Ascending aorta (tissue), 2 donors: ENCODE data around the gene CFHR1. TPM values are rescaled to one million over a fixed set of nuclear protein-coding genes. Genes with fewer than 3 reads are reported as not detected.

Experiments used
- DNase-seq, 2 donors: peaks; one replicate each; pipeline ENCODE4 v3.0.0-alpha.2; 2019; ENCODE audit warnings: low spot score in 2 of 2
- H3K27ac ChIP-seq, 2 donors: fragments of 200-600 bp; sonication (generic); one replicate each; pipeline ENCODE4 v1.5.1; 2016 to 2017; ENCODE audit warnings: mild to moderate bottlenecking in 1 of 2
- H3K27me3 ChIP-seq: fragments of 200-600 bp; sonication (generic); one replicate; pipeline ENCODE4 v1.5.1; 2017
- H3K36me3 ChIP-seq, 2 donors: fragments of 200-600 bp; sonication (generic); one replicate each; pipeline ENCODE4 v1.5.1; 2016
- H3K4me1 ChIP-seq, 2 donors: fragments of 200-600 bp; sonication (generic); one replicate each; pipeline ENCODE4 v1.5.1; 2016 to 2017; ENCODE audit warnings: mild to moderate bottlenecking in 1 of 2
- H3K4me3 ChIP-seq, 2 donors: fragments of 200-600 bp; sonication (generic); one replicate each; pipeline ENCODE4 v1.5.1; 2016 to 2017; ENCODE audit warnings: mild to moderate bottlenecking in 1 of 2
- H3K9me3 ChIP-seq, 2 donors: fragments of 200-600 bp; sonication (generic); one replicate each; pipeline ENCODE4 v1.5.1; 2016
- intact Hi-C: fragments of 100-400 bp; cut with DNase I; formaldehyde crosslinking; loops from one replicate; pipeline ENCODE4 v1.15.1; 2023
- total RNA-seq: library from RNA; depleted of rRNA; stranded (reverse); fragments of >200 nt; gene quantifications from one replicate; pipeline ENCODE4 v1.1.0, GENCODE V29; 2016
- TF ChIP-seq, protein P1 (sequence below), 3 experiments: fragments of 200-600 bp in 2 of 3; fragments of 450-650 bp in 1 of 3; sonication (generic) in 2 of 3; IDR thresholded peaks; one replicate each; pipeline ENCODE4 v1.5.1; 2016 to 2019; ENCODE audit warnings: antibody characterized with exemption in 3 of 3, mild to moderate bottlenecking in 1 of 3, moderate library complexity in 1 of 3

The CFHR1 gene
- total RNA-seq, 1 donor from 2014 or later = 16.0 TPM

- Histone ChIP-seq H3K27me3 (no peaks in the 10 kb centered on the region), H3K4me1 (no peaks in the 10 kb centered on the region), H3K36me3 (no peaks in the 10 kb centered on the region), H3K4me3 (no peak overlapping the region), H3K9me3 (no peaks in the 10 kb centered on the region), H3K27ac (no peak overlapping the region)
- intact Hi-C loops = no loop called here
- TF ChIP-seq, protein P1, sequence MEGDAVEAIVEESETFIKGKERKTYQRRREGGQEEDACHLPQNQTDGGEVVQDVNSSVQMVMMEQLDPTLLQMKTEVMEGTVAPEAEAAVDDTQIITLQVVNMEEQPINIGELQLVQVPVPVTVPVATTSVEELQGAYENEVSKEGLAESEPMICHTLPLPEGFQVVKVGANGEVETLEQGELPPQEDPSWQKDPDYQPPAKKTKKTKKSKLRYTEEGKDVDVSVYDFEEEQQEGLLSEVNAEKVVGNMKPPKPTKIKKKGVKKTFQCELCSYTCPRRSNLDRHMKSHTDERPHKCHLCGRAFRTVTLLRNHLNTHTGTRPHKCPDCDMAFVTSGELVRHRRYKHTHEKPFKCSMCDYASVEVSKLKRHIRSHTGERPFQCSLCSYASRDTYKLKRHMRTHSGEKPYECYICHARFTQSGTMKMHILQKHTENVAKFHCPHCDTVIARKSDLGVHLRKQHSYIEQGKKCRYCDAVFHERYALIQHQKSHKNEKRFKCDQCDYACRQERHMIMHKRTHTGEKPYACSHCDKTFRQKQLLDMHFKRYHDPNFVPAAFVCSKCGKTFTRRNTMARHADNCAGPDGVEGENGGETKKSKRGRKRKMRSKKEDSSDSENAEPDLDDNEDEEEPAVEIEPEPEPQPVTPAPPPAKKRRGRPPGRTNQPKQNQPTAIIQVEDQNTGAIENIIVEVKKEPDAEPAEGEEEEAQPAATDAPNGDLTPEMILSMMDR (IDR thresholded peaks at IDR 0.05) = no peak
- DNase-seq = no peak
These were observed 37.7 kb downstream of the CFHR1 start for GRCh38 chr1:196857188-196857587.

DNA sequence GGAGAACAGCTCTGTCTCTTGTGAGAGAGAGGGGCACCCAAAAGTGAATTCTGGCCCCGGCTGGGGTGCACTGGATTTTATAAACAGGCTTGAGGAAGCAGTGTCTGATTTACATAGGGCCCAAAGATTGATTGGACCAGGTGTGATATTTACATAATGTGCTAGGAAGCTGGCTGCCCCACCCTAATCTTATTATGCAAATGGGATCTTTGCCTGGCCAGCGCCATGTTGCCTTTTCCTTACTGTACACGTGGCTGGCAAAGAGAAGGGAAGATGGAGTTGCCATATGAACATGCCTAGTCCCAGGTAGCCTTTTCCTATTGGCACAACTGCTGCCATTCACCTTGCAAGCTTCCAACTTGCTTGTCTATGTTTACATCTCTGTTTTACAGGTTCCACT lies 39.3 kb downstream of the CFHR1 start:
- Histone ChIP-seq H3K9me3 (no peaks in the 10 kb centered on the region), H3K4me3 (no peak overlapping the region), H3K27ac (no peak overlapping the region), H3K36me3 (no peaks in the 10 kb centered on the region), H3K27me3 (no peaks in the 10 kb centered on the region), H3K4me1 (no peaks in the 10 kb centered on the region)
- intact Hi-C loops = no loop called here
- DNase-seq = no peak
- TF ChIP-seq, protein P1 (IDR thresholded peaks at IDR 0.05) = no peak

DNA sequence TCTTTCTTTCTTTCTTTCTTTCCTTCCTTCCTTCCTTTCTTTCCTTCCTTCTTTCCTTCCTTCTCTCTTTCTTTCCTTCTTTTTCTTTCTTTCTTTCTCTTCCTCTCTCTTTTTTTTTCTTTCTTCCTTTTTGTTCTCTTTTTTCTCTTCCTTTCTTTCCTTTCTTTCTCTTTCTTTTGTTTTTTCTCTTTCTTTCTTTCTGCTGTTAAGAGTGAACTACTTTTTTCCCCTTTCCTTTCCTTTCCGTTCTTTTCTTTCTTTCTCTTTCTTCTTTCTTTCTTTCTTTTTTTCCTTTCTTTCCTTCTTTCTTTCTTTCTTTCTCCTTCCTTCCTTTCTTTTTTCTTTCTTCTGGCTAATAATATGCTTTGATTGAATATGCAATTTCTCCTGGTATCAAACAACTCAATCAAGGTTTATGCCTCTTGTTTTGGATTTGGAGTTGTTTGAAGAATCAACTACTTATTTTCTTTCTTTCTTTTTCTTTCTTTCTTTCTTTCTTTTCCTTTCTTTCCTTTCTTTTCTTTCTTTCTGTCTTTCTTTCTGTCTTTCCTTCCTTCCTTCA lies 40.9 kb downstream of the CFHR1 start:
- no peaks in the 10 kb centered on the region for H3K27me3 ChIP-seq
- no peaks in the 10 kb centered on the region for H3K36me3 ChIP-seq
- intact Hi-C loops = no loop called here
- no peaks in the 10 kb centered on the region for H3K4me1 ChIP-seq
- DNase-seq = no peak
- no peak overlapping the region for H3K4me3 ChIP-seq
- TF ChIP-seq, protein P1 (IDR thresholded peaks at IDR 0.05) = no peak
- H3K9me3 ChIP-seq = no peaks in the 10 kb centered on the region
- no peak overlapping the region for H3K27ac ChIP-seq

DNA sequence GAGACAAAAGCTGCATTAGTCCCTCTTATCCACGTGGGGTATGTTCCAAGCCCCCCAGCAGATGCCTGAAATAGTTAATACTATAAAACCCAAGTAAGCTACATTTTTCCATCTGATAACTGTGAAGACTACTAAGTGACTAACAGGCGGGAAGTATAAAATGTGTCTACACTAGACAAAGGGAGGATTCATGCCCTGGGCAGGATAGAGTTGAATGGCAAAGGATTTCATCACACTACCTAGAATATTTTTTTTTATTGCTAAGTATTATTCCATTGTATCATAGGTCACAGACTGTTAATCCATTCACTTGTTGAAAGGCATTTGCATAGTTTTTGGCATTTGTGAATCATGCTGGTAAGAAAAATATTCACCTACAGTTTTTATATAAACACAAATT lies 41.9 kb downstream of the CFHR1 start:
- Histone ChIP-seq H3K36me3 (no peaks in the 10 kb centered on the region), H3K9me3 (no peaks in the 10 kb centered on the region), H3K27ac (no peak overlapping the region), H3K4me3 (no peak overlapping the region), H3K4me1 (no peaks in the 10 kb centered on the region), H3K27me3 (no peaks in the 10 kb centered on the region)
- intact Hi-C loops = no loop called here
- DNase-seq = no peak
- TF ChIP-seq, protein P1 (IDR thresholded peaks at IDR 0.05) = no peak

DNA sequence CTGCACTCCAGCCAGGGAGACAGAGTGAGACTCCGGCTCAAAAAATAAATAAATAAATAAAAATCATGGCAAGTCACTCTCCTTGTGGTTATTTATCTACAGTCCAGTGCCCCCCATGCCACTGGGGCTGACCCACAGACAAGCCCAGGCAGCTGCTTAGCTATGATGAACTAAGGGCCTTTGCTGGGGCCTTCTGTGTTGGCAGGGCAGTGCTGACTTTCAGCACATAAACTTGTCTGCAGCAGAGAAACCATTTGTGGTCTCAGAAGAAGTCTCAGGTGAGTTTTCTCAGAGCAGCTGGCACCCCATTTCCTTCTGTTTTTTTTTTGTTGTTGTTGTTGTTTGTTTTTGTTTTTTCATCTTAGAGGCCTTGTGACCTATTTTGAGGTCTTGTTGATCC lies 47.4 kb downstream of the CFHR1 start:
- intact Hi-C loops = no loop called here
- Histone ChIP-seq H3K9me3 (no peaks in the 10 kb centered on the region), H3K27me3 (no peaks in the 10 kb centered on the region), H3K4me3 (no peak overlapping the region), H3K36me3 (no peaks in the 10 kb centered on the region), H3K4me1 (no peaks in the 10 kb centered on the region), H3K27ac (no peak overlapping the region)
- no peak for DNase-seq
- TF ChIP-seq, protein P1 (IDR thresholded peaks at IDR 0.05) = no peak

GRCh38 chr1:196873385-196873784 lies 53.9 kb downstream of the CFHR1 start:
- Histone ChIP-seq H3K36me3 (no peaks in the 10 kb centered on the region), H3K4me3 (no peak overlapping the region), H3K27ac (no peak overlapping the region), H3K27me3 (no peaks in the 10 kb centered on the region), H3K4me1 (no peaks in the 10 kb centered on the region), H3K9me3 (no peaks in the 10 kb centered on the region)
- intact Hi-C loops = no loop called here
- TF ChIP-seq, protein P1 (IDR thresholded peaks at IDR 0.05) = no peak
- no peak for DNase-seq
